K562 (cell line): Measurements from ENCODE around the gene TRIAP1. TPM values are rescaled to one million over a fixed set of nuclear protein-coding genes. Genes with fewer than 3 reads are reported as not detected.

Experiments
- ARID1B ChIP-seq: fragments of 450-650 bp; IDR thresholded peaks from 2 replicates; pipeline ENCODE4 v1.6.1; 2016; ENCODE audit warnings: antibody characterized with exemption, mild to moderate bottlenecking, inconsistent platforms
- CBX2 ChIP-seq: fragments of 200-600 bp; sonication (generic); IDR thresholded peaks from one replicate; pipeline ENCODE4 v1.6.1; 2012; ENCODE audit warnings: mild to moderate bottlenecking, low read length, inconsistent platforms; ENCODE audit not compliant: insufficient read depth, poor library complexity, severe bottlenecking
- DMBX1 ChIP-seq: fragments of 250-450 bp; sonication (Bioruptor Pico); IDR thresholded peaks from 2 replicates; pipeline ENCODE4 v1.8.0; 2022; ENCODE audit warnings: inconsistent platforms, mild to moderate bottlenecking, moderate library complexity, borderline replicate concordance
- ESRRB ChIP-seq: fragments of 250-450 bp; sonication (Bioruptor Pico); IDR thresholded peaks from 2 replicates; pipeline ENCODE4 v1.5.0; 2020; ENCODE audit warnings: mild to moderate bottlenecking, moderate library complexity, borderline replicate concordance
- FOXA1 ChIP-seq: fragments of 450-650 bp; IDR thresholded peaks from 2 replicates; pipeline ENCODE4 v1.6.1; 2016; ENCODE audit warnings: mild to moderate bottlenecking, borderline replicate concordance
- HDAC2 ChIP-seq: fragments of 450-650 bp; IDR thresholded peaks from 2 replicates; pipeline ENCODE4 v1.6.1; 2016; ENCODE audit warnings: mild to moderate bottlenecking
- ILF3 ChIP-seq: fragments of 450-650 bp; IDR thresholded peaks from 2 replicates; pipeline ENCODE4 v1.6.1; 2018; ENCODE audit warnings: antibody characterized with exemption, mild to moderate bottlenecking, moderate library complexity, borderline replicate concordance
- NCOA6 ChIP-seq: fragments of 450-650 bp; IDR thresholded peaks from 2 replicates; pipeline ENCODE4 v1.6.1; 2017; ENCODE audit warnings: mild to moderate bottlenecking
- STAT6 ChIP-seq: sonication (generic); formaldehyde crosslinking; IDR thresholded peaks from 2 replicates; pipeline ENCODE4 v1.8.1; 2023; ENCODE audit warnings: mild to moderate bottlenecking, missing genetic modification reagents
- TAF7 ChIP-seq: fragments of 450-650 bp; IDR thresholded peaks from 2 replicates; pipeline ENCODE4 v1.6.1; 2016; ENCODE audit warnings: missing genetic modification characterization, missing compliant biosample characterization
- TEAD2 ChIP-seq: fragments of 450-650 bp; IDR thresholded peaks from 2 replicates; pipeline ENCODE4 v1.6.1; 2016; ENCODE audit warnings: missing genetic modification characterization, control low read depth, missing compliant biosample characterization
- ZFP36 ChIP-seq: fragments of 150-350 bp; IDR thresholded peaks from 2 replicates; pipeline ENCODE4 v1.6.1; 2018; ENCODE audit warnings: low read length, low read depth; ENCODE audit not compliant: partially characterized antibody
- ZMIZ1 ChIP-seq, 2 experiments: fragments of 150-350 bp in 1 of 2; IDR thresholded peaks; 2 replicates each; pipeline ENCODE4 v1.6.1; 2012 to 2016; ENCODE audit warnings: low read depth in 2 of 2, low read length in 2 of 2, mild to moderate bottlenecking in 1 of 2, moderate library complexity in 1 of 2
- ZNF24 ChIP-seq: fragments of 450-650 bp; IDR thresholded peaks from 2 replicates; pipeline ENCODE4 v1.6.1; 2016
- ZNF586 ChIP-seq: fragments of 450-650 bp; formaldehyde crosslinking; conservative IDR thresholded peaks from 2 replicates; pipeline ENCODE4 v1.4.0; 2020; ENCODE audit warnings: mild to moderate bottlenecking, moderate library complexity
- polyA plus RNA-seq, 8 experiments: library from polyadenylated mRNA; depleted of rRNA in 4 of 8; stranded (reverse) in 5 of 8; unstranded in 3 of 8; fragments of >200 nt; fragmentation: Nextera tagmentation in 2 of 8; fragmentation: Illumina TruSeq in 1 of 8; extraction: Ambion mirVana in 2 of 8; extraction: Trizol in 1 of 8; gene quantifications; 2 replicates each; pipeline versions ENCODE4 v1.2.1 to v1.2.3, GENCODE V29; 2011 to 2014; ENCODE audit warnings: inconsistent platforms in 1 of 8, missing spikeins in 1 of 8
- total RNA-seq, 7 experiments: library from RNA; depleted of rRNA in 6 of 7; stranded (reverse); fragments of >200 nt in 6 of 7; fragmentation: Illumina TruSeq in 2 of 7; extraction: Trizol in 2 of 7; gene quantifications; 2 replicates each; pipeline versions ENCODE4 v1.2.1 to v1.2.3, GENCODE V29; 2011 to 2021; ENCODE audit warnings: low replicate concordance in 1 of 7
- TF ChIP-seq, protein P1 (sequence below): fragments of 250-450 bp; sonication (Bioruptor Pico); IDR thresholded peaks from 2 replicates; pipeline ENCODE4 v1.5.0; 2021
- TF ChIP-seq, protein P2 (sequence below): fragments of 450-650 bp; IDR thresholded peaks from 2 replicates; pipeline ENCODE4 v1.6.1; 2016
- TF ChIP-seq, protein P3 (sequence below): fragments of 450-650 bp; IDR thresholded peaks from 2 replicates; pipeline ENCODE4 v1.6.1; 2017; ENCODE audit warnings: mild to moderate bottlenecking, moderate library complexity

Gene TRIAP1
- total and polyA plus RNA-seq, 9 of the 15 experiments (the other 6 are each of a cell fraction or from before 2014, with no cell fraction given): 37.3 to 354 (median 65.4) TPM

DNA sequence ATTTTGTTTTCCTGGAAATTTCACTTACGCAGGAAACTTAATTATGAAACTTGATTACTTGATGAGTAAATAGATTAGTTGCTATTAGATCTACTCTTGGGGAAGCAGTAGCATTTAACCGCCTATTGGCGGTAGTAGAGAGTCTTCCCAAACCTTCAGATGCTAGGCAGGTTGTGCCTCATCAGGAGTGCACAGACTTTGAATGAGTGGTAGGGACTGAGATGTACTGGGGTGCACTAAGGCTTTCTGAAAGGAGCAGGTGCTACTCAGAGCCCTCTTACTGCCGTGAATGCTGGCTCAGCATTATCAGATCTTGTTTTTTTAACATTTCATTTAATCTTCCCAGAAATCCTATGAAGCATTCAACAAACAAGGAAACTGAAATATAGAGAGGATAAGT lies 7.8 kb upstream of the TRIAP1 start (continued):
- TF ChIP-seq ZFP36: no peak
- no peak for TF ChIP-seq ZNF24
- no peak for TF ChIP-seq HDAC2
- no peak for TF ChIP-seq FOXA1
- no peak for TF ChIP-seq NCOA6
- no peak for TF ChIP-seq ARID1B
- TF ChIP-seq, protein P1, sequence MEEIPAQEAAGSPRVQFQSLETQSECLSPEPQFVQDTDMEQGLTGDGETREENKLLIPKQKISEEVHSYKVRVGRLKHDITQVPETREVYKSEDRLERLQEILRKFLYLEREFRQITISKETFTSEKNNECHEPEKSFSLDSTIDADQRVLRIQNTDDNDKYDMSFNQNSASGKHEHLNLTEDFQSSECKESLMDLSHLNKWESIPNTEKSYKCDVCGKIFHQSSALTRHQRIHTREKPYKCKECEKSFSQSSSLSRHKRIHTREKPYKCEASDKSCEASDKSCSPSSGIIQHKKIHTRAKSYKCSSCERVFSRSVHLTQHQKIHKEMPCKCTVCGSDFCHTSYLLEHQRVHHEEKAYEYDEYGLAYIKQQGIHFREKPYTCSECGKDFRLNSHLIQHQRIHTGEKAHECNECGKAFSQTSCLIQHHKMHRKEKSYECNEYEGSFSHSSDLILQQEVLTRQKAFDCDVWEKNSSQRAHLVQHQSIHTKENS (CRISPR knock-in tag): no peak
- no peak for TF ChIP-seq DMBX1 (CRISPR knock-in tag)
- no peak for TF ChIP-seq TEAD2 (tag)
- TF ChIP-seq, protein P2, sequence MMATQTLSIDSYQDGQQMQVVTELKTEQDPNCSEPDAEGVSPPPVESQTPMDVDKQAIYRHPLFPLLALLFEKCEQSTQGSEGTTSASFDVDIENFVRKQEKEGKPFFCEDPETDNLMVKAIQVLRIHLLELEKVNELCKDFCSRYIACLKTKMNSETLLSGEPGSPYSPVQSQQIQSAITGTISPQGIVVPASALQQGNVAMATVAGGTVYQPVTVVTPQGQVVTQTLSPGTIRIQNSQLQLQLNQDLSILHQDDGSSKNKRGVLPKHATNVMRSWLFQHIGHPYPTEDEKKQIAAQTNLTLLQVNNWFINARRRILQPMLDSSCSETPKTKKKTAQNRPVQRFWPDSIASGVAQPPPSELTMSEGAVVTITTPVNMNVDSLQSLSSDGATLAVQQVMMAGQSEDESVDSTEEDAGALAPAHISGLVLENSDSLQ: no peak
- no peak for TF ChIP-seq CBX2
- TF ChIP-seq TAF7 (tag): no peak
- TF ChIP-seq STAT6 (CRISPR knock-in tag): no peak
- TF ChIP-seq, protein P3, sequence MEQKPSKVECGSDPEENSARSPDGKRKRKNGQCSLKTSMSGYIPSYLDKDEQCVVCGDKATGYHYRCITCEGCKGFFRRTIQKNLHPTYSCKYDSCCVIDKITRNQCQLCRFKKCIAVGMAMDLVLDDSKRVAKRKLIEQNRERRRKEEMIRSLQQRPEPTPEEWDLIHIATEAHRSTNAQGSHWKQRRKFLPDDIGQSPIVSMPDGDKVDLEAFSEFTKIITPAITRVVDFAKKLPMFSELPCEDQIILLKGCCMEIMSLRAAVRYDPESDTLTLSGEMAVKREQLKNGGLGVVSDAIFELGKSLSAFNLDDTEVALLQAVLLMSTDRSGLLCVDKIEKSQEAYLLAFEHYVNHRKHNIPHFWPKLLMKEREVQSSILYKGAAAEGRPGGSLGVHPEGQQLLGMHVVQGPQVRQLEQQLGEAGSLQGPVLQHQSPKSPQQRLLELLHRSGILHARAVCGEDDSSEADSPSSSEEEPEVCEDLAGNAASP: no peak
- TF ChIP-seq ZMIZ1 (IDR thresholded peaks at IDR 0.05; ENCODE audit: low read depth in 2 of 2, low read length in 2 of 2): no peak
- TF ChIP-seq ILF3: 0 out of 2 replicates have a peak, but pooled peaks have one; percentile 13
- TF ChIP-seq ESRRB (CRISPR knock-in tag): no peak
- no peak for TF ChIP-seq ZNF586 (CRISPR knock-in tag)
